Fibroblast of lung (primary cell): ENCODE measurements around the gene G6PC3.

Experiments used
- EZH2 ChIP-seq: IDR thresholded peaks from 2 replicates; pipeline ENCODE4 v1.5.1; 2012; ENCODE audit warnings: low read length, control low read depth, mild to moderate bottlenecking; ENCODE audit errors: missing control alignments
- TF ChIP-seq, protein P1 (sequence below), 2 donors: IDR thresholded peaks in 1 of 2; conservative IDR thresholded peaks in 1 of 2; 1 replicate in 1 of 2; 2 replicates in 1 of 2; pipeline ENCODE4 v1.5.1; 2011 to 2012; ENCODE audit warnings: low read length in 2 of 2, control low read depth in 1 of 2, inconsistent platforms in 1 of 2, low read depth in 1 of 2, mild to moderate bottlenecking in 1 of 2

DNA sequence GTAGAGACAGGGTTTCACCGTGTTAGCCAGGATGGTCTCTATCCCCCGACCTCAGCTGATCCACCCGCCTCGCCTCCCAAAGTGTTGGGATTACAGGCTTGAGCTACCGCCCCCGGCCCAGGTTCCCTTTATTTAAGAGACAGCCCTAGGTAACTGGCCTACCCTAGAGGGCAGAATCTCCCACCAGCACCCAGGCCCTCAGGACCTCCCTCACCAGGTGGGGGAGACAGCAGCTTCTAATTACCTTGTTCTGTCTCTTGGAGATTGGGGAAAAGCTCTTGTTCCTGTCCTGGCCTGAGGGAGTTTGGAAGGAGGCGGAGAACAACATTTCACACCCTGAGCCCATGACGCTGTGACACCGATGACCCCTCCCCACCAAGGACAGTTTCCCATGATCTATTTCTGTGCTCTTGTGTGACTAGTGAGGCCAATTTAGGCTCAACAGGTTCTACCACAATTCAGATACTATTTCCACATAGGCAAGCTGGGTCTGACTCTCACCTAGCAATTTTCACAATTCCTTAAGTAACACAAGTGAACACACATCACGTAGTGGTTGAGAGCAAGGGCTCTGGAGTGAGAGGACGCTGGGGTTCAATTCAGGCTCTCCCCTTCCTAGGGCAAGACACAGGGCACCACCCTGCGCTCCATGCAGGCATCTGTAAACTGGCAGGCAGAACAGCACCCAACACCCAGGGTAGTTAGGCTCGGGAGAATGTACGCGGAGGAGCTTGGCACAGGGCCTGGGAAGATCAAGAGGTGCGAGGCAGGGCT is 32.5 kb downstream of the G6PC3 start:
- TF ChIP-seq, protein P1, sequence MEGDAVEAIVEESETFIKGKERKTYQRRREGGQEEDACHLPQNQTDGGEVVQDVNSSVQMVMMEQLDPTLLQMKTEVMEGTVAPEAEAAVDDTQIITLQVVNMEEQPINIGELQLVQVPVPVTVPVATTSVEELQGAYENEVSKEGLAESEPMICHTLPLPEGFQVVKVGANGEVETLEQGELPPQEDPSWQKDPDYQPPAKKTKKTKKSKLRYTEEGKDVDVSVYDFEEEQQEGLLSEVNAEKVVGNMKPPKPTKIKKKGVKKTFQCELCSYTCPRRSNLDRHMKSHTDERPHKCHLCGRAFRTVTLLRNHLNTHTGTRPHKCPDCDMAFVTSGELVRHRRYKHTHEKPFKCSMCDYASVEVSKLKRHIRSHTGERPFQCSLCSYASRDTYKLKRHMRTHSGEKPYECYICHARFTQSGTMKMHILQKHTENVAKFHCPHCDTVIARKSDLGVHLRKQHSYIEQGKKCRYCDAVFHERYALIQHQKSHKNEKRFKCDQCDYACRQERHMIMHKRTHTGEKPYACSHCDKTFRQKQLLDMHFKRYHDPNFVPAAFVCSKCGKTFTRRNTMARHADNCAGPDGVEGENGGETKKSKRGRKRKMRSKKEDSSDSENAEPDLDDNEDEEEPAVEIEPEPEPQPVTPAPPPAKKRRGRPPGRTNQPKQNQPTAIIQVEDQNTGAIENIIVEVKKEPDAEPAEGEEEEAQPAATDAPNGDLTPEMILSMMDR (conservative IDR thresholded peaks at IDR 0.05 in 1 of 2, IDR thresholded peaks at IDR 0.05 in 1 of 2; ENCODE audit: low read depth in 1 of 2, low read length in 2 of 2): no peak
- TF ChIP-seq EZH2: no peak
